Measurements from ENCODE around the gene COQ10A. TPM values are rescaled to one million over a fixed set of nuclear protein-coding genes. Genes with fewer than 3 reads are reported as not detected.

Gene COQ10A
- total RNA-seq, result 10 to 100 TPM; 13.4 to 19.0 TPM
- polyA plus RNA-seq (ENCODE audit: insufficient read length in 2 of 2), result 10 to 100 TPM; 24.9 to 29.9 TPM
- long read RNA-seq, donor 1, partial matches to known transcripts, result 213 of 249 reads
- long read RNA-seq, donor 1, other reads (novel, unspliced or antisense), result 30 of 249 reads
- long read RNA-seq, donor 2, partial matches to known transcripts, result 0 of 2 reads
- long read RNA-seq, donor 2, other reads (novel, unspliced or antisense), result 0 of 2 reads
- long read RNA-seq, donor 3, partial matches to known transcripts, result 0 of 3 reads
- long read RNA-seq, donor 3, other reads (novel, unspliced or antisense), result 0 of 3 reads
- long read RNA-seq, donor 4, partial matches to known transcripts, result 668 of 693 reads
- long read RNA-seq, donor 4, other reads (novel, unspliced or antisense), result 21 of 693 reads

- no peaks in the 10 kb centered on the region for H3K27me3 ChIP-seq (ENCODE audit: control insufficient read depth, insufficient read depth, low read length)
- H3K36me3 ChIP-seq (ENCODE audit: control insufficient read depth, insufficient read depth, low read length), result peaks cover 9% of the 10 kb centered on the region
- WGBS (ENCODE audit: insufficient coverage), result under 1% methylated on average over 68 of the region's 68 CpGs
- peak within 1 kb of the TSS; percentile 97 for H3K27ac ChIP-seq (ENCODE audit: low read depth, low read length)
- H3K4me1 ChIP-seq (ENCODE audit: control insufficient read depth, insufficient read depth, low read length), result peaks cover 15% of the 10 kb centered on the region
- peak within 1 kb of the TSS; percentile 79 for H3K4me3 ChIP-seq (ENCODE audit: low read depth, low read length)
- H3K9me3 ChIP-seq (ENCODE audit: control insufficient read depth, insufficient read depth, low read length), result no peaks in the 10 kb centered on the region
- DNase-seq (ENCODE audit: low read depth in 4 of 6, low spot score in 6 of 6), result peak; percentile 75 to 96 (median 82)
These were observed at the start of gene COQ10A for GRCh38 chr12:56266693-56267442. TSS of gene COQ10A (plus strand) at chr12:56266942. CDS start at chr12:56267119, 177 bp downstream.

GRCh38 chr12:56219840-56220239 lies 46.9 kb upstream of the COQ10A start:
- H3K27ac ChIP-seq (ENCODE audit: low read depth, low read length), result no peak overlapping the region
- DNase-seq (ENCODE audit: low read depth in 4 of 6, low spot score in 6 of 6), result no peak
- 93% methylated on average over 3 of the region's 9 CpGs for WGBS (ENCODE audit: insufficient coverage)
- peaks cover 23% of the 10 kb centered on the region for H3K36me3 ChIP-seq (ENCODE audit: control insufficient read depth, insufficient read depth, low read length)
- H3K4me1 ChIP-seq (ENCODE audit: control insufficient read depth, insufficient read depth, low read length), result peaks cover 40% of the 10 kb centered on the region
- no peak overlapping the region for H3K4me3 ChIP-seq (ENCODE audit: low read depth, low read length)
- no peaks in the 10 kb centered on the region for H3K27me3 ChIP-seq (ENCODE audit: control insufficient read depth, insufficient read depth, low read length)
- H3K9me3 ChIP-seq (ENCODE audit: control insufficient read depth, insufficient read depth, low read length), result no peaks in the 10 kb centered on the region

GRCh38 chr12:56220611-56221231 lies 46.0 kb upstream of the COQ10A start:
- peak overlapping the region; percentile 96 for H3K4me3 ChIP-seq (ENCODE audit: low read depth, low read length)
- 34% methylated on average over 5 of the region's 10 CpGs for WGBS (ENCODE audit: insufficient coverage)
- peaks cover 48% of the 10 kb centered on the region for H3K4me1 ChIP-seq (ENCODE audit: control insufficient read depth, insufficient read depth, low read length)
- no peak for DNase-seq (ENCODE audit: low read depth in 4 of 6, low spot score in 6 of 6)
- H3K9me3 ChIP-seq (ENCODE audit: control insufficient read depth, insufficient read depth, low read length), result no peaks in the 10 kb centered on the region
- peaks cover 14% of the 10 kb centered on the region for H3K36me3 ChIP-seq (ENCODE audit: control insufficient read depth, insufficient read depth, low read length)
- H3K27ac ChIP-seq (ENCODE audit: low read depth, low read length), result peak overlapping the region; percentile 100
- H3K27me3 ChIP-seq (ENCODE audit: control insufficient read depth, insufficient read depth, low read length), result no peaks in the 10 kb centered on the region

- H3K4me1 ChIP-seq (ENCODE audit: control insufficient read depth, insufficient read depth, low read length), result peaks cover 48% of the 10 kb centered on the region
- 0% methylated on average over 21 of the region's 21 CpGs for WGBS (ENCODE audit: insufficient coverage)
- no peaks in the 10 kb centered on the region for H3K9me3 ChIP-seq (ENCODE audit: control insufficient read depth, insufficient read depth, low read length)
- H3K27me3 ChIP-seq (ENCODE audit: control insufficient read depth, insufficient read depth, low read length), result no peaks in the 10 kb centered on the region
- H3K36me3 ChIP-seq (ENCODE audit: control insufficient read depth, insufficient read depth, low read length), result peaks cover 18% of the 10 kb centered on the region
- DNase-seq (ENCODE audit: low read depth in 4 of 6, low spot score in 6 of 6), result peak in 5 of 6 donors; percentile 50 to 92 (median 54)
- H3K4me3 ChIP-seq (ENCODE audit: low read depth, low read length), result peak overlapping the region; percentile 96
- H3K27ac ChIP-seq (ENCODE audit: low read depth, low read length), result peak overlapping the region; percentile 100
These were observed 45.4 kb upstream of the COQ10A start for GRCh38 chr12:56221232-56221756.

- H3K27me3 ChIP-seq (ENCODE audit: control insufficient read depth, insufficient read depth, low read length), result no peaks in the 10 kb centered on the region
- peak within 1 kb of the TSS; percentile 96 for H3K4me3 ChIP-seq (ENCODE audit: low read depth, low read length)
- DNase-seq (ENCODE audit: low read depth in 4 of 6, low spot score in 6 of 6), result peak; percentile 90 to 99 (median 94)
- H3K27ac ChIP-seq (ENCODE audit: low read depth, low read length), result peak within 1 kb of the TSS; percentile 100
- H3K9me3 ChIP-seq (ENCODE audit: control insufficient read depth, insufficient read depth, low read length), result no peaks in the 10 kb centered on the region
- WGBS (ENCODE audit: insufficient coverage), result 2% methylated on average over 31 of the region's 42 CpGs
- peaks cover 16% of the 10 kb centered on the region for H3K36me3 ChIP-seq (ENCODE audit: control insufficient read depth, insufficient read depth, low read length)
- H3K4me1 ChIP-seq (ENCODE audit: control insufficient read depth, insufficient read depth, low read length), result peaks cover 48% of the 10 kb centered on the region
These were observed 44.8 kb upstream of the COQ10A start, which contains the start of gene RNF41 for GRCh38 chr12:56221757-56222530. TSS of gene RNF41 (minus strand) at chr12:56221922. CDS start at chr12:56214047, 7,875 bp downstream.

- no CpG with 5 or more reads among the region's 4 CpGs for WGBS (ENCODE audit: insufficient coverage)
- Histone ChIP-seq H3K4me1 (ENCODE audit: control insufficient read depth, insufficient read depth, low read length) (peaks cover 48% of the 10 kb centered on the region), H3K27me3 (ENCODE audit: control insufficient read depth, insufficient read depth, low read length) (no peaks in the 10 kb centered on the region), H3K27ac (ENCODE audit: low read depth, low read length) (peak overlapping the region; percentile 100), H3K4me3 (ENCODE audit: low read depth, low read length) (peak overlapping the region; percentile 96), H3K36me3 (ENCODE audit: control insufficient read depth, insufficient read depth, low read length) (peaks cover 12% of the 10 kb centered on the region), H3K9me3 (ENCODE audit: control insufficient read depth, insufficient read depth, low read length) (no peaks in the 10 kb centered on the region)
- peak in 1 of 6 donors; percentile 13 for DNase-seq (ENCODE audit: low read depth in 4 of 6, low spot score in 6 of 6)
These were observed 44.2 kb upstream of the COQ10A start for GRCh38 chr12:56222531-56222895.

GRCh38 chr12:56223571-56224101 lies 43.1 kb upstream of the COQ10A start:
- Histone ChIP-seq H3K27ac (ENCODE audit: low read depth, low read length) (peak overlapping the region; percentile 91), H3K4me3 (ENCODE audit: low read depth, low read length) (peak overlapping the region; percentile 78), H3K4me1 (ENCODE audit: control insufficient read depth, insufficient read depth, low read length) (peaks cover 48% of the 10 kb centered on the region), H3K9me3 (ENCODE audit: control insufficient read depth, insufficient read depth, low read length) (no peaks in the 10 kb centered on the region), H3K27me3 (ENCODE audit: control insufficient read depth, insufficient read depth, low read length) (no peaks in the 10 kb centered on the region), H3K36me3 (ENCODE audit: control insufficient read depth, insufficient read depth, low read length) (peaks cover 13% of the 10 kb centered on the region)
- DNase-seq (ENCODE audit: low read depth in 4 of 6, low spot score in 6 of 6), result no peak
- WGBS (ENCODE audit: insufficient coverage), result 0% methylated on average over 3 of the region's 15 CpGs

GRCh38 chr12:56224102-56224701 lies 42.5 kb upstream of the COQ10A start, which contains the start of gene NABP2:
TSS of gene NABP2 (plus strand) at chr12:56224342. CDS start at chr12:56224857, 515 bp downstream.
- Histone ChIP-seq H3K27ac (ENCODE audit: low read depth, low read length) (peak within 1 kb of the TSS; percentile 91), H3K4me3 (ENCODE audit: low read depth, low read length) (peak within 1 kb of the TSS; percentile 78), H3K4me1 (ENCODE audit: control insufficient read depth, insufficient read depth, low read length) (peaks cover 48% of the 10 kb centered on the region), H3K36me3 (ENCODE audit: control insufficient read depth, insufficient read depth, low read length) (peaks cover 15% of the 10 kb centered on the region), H3K27me3 (ENCODE audit: control insufficient read depth, insufficient read depth, low read length) (no peaks in the 10 kb centered on the region), H3K9me3 (ENCODE audit: control insufficient read depth, insufficient read depth, low read length) (no peaks in the 10 kb centered on the region)
- WGBS (ENCODE audit: insufficient coverage), result under 1% methylated on average over 41 of the region's 41 CpGs
- peak; percentile 87 to 99 (median 96) for DNase-seq (ENCODE audit: low read depth in 4 of 6, low spot score in 6 of 6)
